Effector memory CD8-positive, alpha-beta T cell (primary cell): Measurements from ENCODE around the gene MUL1.

ENCODE experiments used
- ATAC-seq: fragments of 150-1000 bp; cut with Tn5 transposase; replicated peaks from 2 replicates; pipeline ENCODE4 v1.10.0; 2021; ENCODE audit warnings: mild to moderate bottlenecking, moderate library complexity
- DNase-seq, 3 experiments: peaks; one replicate each; pipeline ENCODE4 v3.0.0; 2021
- H3K27ac Mint-ChIP-seq, 2 donors: one replicate each; pipeline ENCODE4 v1.8.0; 2022; ENCODE audit warnings: mild to moderate bottlenecking in 2 of 2, mixed read lengths in 2 of 2, moderate library complexity in 2 of 2
- H3K27me3 Mint-ChIP-seq, 2 donors: one replicate each; pipeline ENCODE4 v1.8.0; 2022; ENCODE audit warnings: mixed read lengths in 2 of 2
- H3K36me3 Mint-ChIP-seq: one replicate; pipeline ENCODE4 v1.8.0; 2022; ENCODE audit warnings: mild to moderate bottlenecking, moderate library complexity, mixed read lengths; ENCODE audit not compliant: insufficient read depth
- H3K4me1 Mint-ChIP-seq, 2 donors: one replicate each; pipeline ENCODE4 v1.8.0; 2022; ENCODE audit warnings: low read depth in 2 of 2, mixed read lengths in 2 of 2
- H3K4me3 Mint-ChIP-seq, 2 donors: one replicate each; pipeline ENCODE4 v1.8.0; 2022; ENCODE audit warnings: mild to moderate bottlenecking in 2 of 2, mixed read lengths in 2 of 2, moderate library complexity in 2 of 2
- H3K9me3 Mint-ChIP-seq, 2 donors: one replicate each; pipeline ENCODE4 v1.8.0; 2022; ENCODE audit warnings: mixed read lengths in 2 of 2
- total RNA-seq, 9 experiments: gene quantifications; one replicate each; lab custom pipeline; 2026; lab: John Stamatoyannopoulos, UW

The MUL1 gene
- total RNA-seq: 17.3 to 37.0 (median 32.5) reads per million in 9 experiments

- DNase-seq: peak; percentile 92 to 94 (median 93)
- H3K4me1 Mint-ChIP-seq: peaks cover 16 to 28% of the 10 kb centered on the region in 2 donors
- no peaks in the 10 kb centered on the region for H3K9me3 Mint-ChIP-seq
- peaks cover 22% of the 10 kb centered on the region for H3K36me3 Mint-ChIP-seq
- peaks cover 0 to 4% of the 10 kb centered on the region in 2 donors for H3K27me3 Mint-ChIP-seq
- H3K4me3 Mint-ChIP-seq: peak within 1 kb of the TSS; percentile 83 to 86
- ATAC-seq: peak; percentile 94
- H3K27ac Mint-ChIP-seq: peak within 1 kb of the TSS; percentile 95 to 97
Measured at GRCh38 chr1:20507564-20508410, at the start of gene MUL1. Gene MUL1, minus strand, starts transcription at chr1:20508151. Its CDS starts 127 bp downstream, at chr1:20508024.

- DNase-seq: no peak
- ATAC-seq: no peak
- no peaks in the 10 kb centered on the region for H3K9me3 Mint-ChIP-seq
- peaks cover 21 to 27% of the 10 kb centered on the region in 2 donors for H3K27me3 Mint-ChIP-seq
- H3K4me1 Mint-ChIP-seq: peaks cover 0 to 3% of the 10 kb centered on the region in 2 donors
- H3K36me3 Mint-ChIP-seq: no peaks in the 10 kb centered on the region
- no peak overlapping the region for H3K4me3 Mint-ChIP-seq
- no peak overlapping the region for H3K27ac Mint-ChIP-seq
Measured at GRCh38 chr1:20555758-20556120, 47.8 kb upstream of the MUL1 start.

GRCh38 chr1:20555025-20555757, 47.2 kb upstream of the MUL1 start:
- H3K36me3 Mint-ChIP-seq: no peaks in the 10 kb centered on the region
- H3K27ac Mint-ChIP-seq: no peak overlapping the region
- H3K4me1 Mint-ChIP-seq: peaks cover 0 to 3% of the 10 kb centered on the region in 2 donors
- H3K9me3 Mint-ChIP-seq: no peaks in the 10 kb centered on the region
- no peak for ATAC-seq
- H3K27me3 Mint-ChIP-seq: peaks cover 16 to 22% of the 10 kb centered on the region in 2 donors
- no peak overlapping the region for H3K4me3 Mint-ChIP-seq
- DNase-seq: no peak

- Mint-ChIP-seq H3K36me3 (no peaks in the 10 kb centered on the region), H3K27me3 (peaks cover 13 to 26% of the 10 kb centered on the region in 2 donors), H3K9me3 (no peaks in the 10 kb centered on the region), H3K27ac (no peak overlapping the region), H3K4me3 (no peak overlapping the region), H3K4me1 (peaks cover 0 to 3% of the 10 kb centered on the region in 2 donors)
- DNase-seq: no peak
- no peak for ATAC-seq
Measured at GRCh38 chr1:20552728-20553445, 44.9 kb upstream of the MUL1 start.

- no peak within 1 kb of the TSS for H3K4me3 Mint-ChIP-seq
- H3K27me3 Mint-ChIP-seq: peaks cover 14 to 27% of the 10 kb centered on the region in 2 donors
- H3K4me1 Mint-ChIP-seq: peaks cover 0 to 3% of the 10 kb centered on the region in 2 donors
- H3K36me3 Mint-ChIP-seq: no peaks in the 10 kb centered on the region
- DNase-seq: no peak
- no peak within 1 kb of the TSS for H3K27ac Mint-ChIP-seq
- ATAC-seq: no peak
- H3K9me3 Mint-ChIP-seq: no peaks in the 10 kb centered on the region
Measured at GRCh38 chr1:20551945-20552727, 44.2 kb upstream of the MUL1 start, which contains the start of gene FAM43B. Gene FAM43B, plus strand, starts transcription at chr1:20552573. Its CDS starts 401 bp downstream, at chr1:20552974.

GRCh38 chr1:20551161-20551560, 43.2 kb upstream of the MUL1 start:
- Mint-ChIP-seq H3K4me1 (peaks cover 0 to 3% of the 10 kb centered on the region in 2 donors), H3K36me3 (no peaks in the 10 kb centered on the region), H3K4me3 (no peak overlapping the region), H3K27me3 (peaks cover 24 to 34% of the 10 kb centered on the region in 2 donors), H3K27ac (no peak overlapping the region), H3K9me3 (no peaks in the 10 kb centered on the region)
- DNase-seq (no peak), ATAC-seq (no peak)

- H3K36me3 Mint-ChIP-seq: no peaks in the 10 kb centered on the region
- no peak overlapping the region for H3K27ac Mint-ChIP-seq
- H3K4me1 Mint-ChIP-seq: no peaks in the 10 kb centered on the region
- peaks cover 48 to 62% of the 10 kb centered on the region in 2 donors for H3K27me3 Mint-ChIP-seq
- no peak for ATAC-seq
- H3K4me3 Mint-ChIP-seq: no peak overlapping the region
- H3K9me3 Mint-ChIP-seq: no peaks in the 10 kb centered on the region
- no peak for DNase-seq
Measured at GRCh38 chr1:20546637-20547036, 38.7 kb upstream of the MUL1 start.

- DNase-seq: no peak
- Mint-ChIP-seq H3K4me1 (no peaks in the 10 kb centered on the region), H3K27ac (no peak overlapping the region), H3K9me3 (no peaks in the 10 kb centered on the region), H3K4me3 (no peak overlapping the region), H3K36me3 (no peaks in the 10 kb centered on the region), H3K27me3 (peaks cover 44 to 82% of the 10 kb centered on the region in 2 donors)
- no peak for ATAC-seq
Measured at GRCh38 chr1:20540281-20540680, 32.3 kb upstream of the MUL1 start.

GRCh38 chr1:20538760-20539551, 31.0 kb upstream of the MUL1 start:
- Mint-ChIP-seq H3K9me3 (no peaks in the 10 kb centered on the region), H3K27me3 (peaks cover 46 to 82% of the 10 kb centered on the region in 2 donors), H3K27ac (no peak overlapping the region), H3K4me1 (no peaks in the 10 kb centered on the region), H3K4me3 (no peak overlapping the region), H3K36me3 (no peaks in the 10 kb centered on the region)
- ATAC-seq (no peak), DNase-seq (no peak)

GRCh38 chr1:20538227-20538626, 30.3 kb upstream of the MUL1 start:
- no peak for ATAC-seq
- Mint-ChIP-seq H3K27ac (no peak overlapping the region), H3K36me3 (no peaks in the 10 kb centered on the region), H3K4me3 (no peak overlapping the region), H3K27me3 (peaks cover 54 to 82% of the 10 kb centered on the region in 2 donors), H3K9me3 (no peaks in the 10 kb centered on the region), H3K4me1 (no peaks in the 10 kb centered on the region)
- no peak for DNase-seq

GRCh38 chr1:20534659-20535417, 26.9 kb upstream of the MUL1 start:
- Mint-ChIP-seq H3K9me3 (no peaks in the 10 kb centered on the region), H3K27me3 (peaks cover 61 to 77% of the 10 kb centered on the region in 2 donors)
- ATAC-seq: no peak

More at GRCh38 chr1:20534659-20535417, 26.9 kb upstream of the MUL1 start:
- Mint-ChIP-seq H3K4me3 (no peak overlapping the region), H3K27ac (no peak overlapping the region), H3K36me3 (no peaks in the 10 kb centered on the region), H3K4me1 (no peaks in the 10 kb centered on the region)
- no peak for DNase-seq
